HG02759 (cell line): Measurements from ENCODE around the gene ARFGAP1.

Source experiments
- ATAC-seq: cut with Tn5 transposase; IDR thresholded peaks from one replicate; pipeline ENCODE4 v1.9.1; 2021; ENCODE audit warnings: mild to moderate bottlenecking, moderate library complexity; ENCODE audit not compliant: unreplicated experiment

The ARFGAP1 gene

DNA sequence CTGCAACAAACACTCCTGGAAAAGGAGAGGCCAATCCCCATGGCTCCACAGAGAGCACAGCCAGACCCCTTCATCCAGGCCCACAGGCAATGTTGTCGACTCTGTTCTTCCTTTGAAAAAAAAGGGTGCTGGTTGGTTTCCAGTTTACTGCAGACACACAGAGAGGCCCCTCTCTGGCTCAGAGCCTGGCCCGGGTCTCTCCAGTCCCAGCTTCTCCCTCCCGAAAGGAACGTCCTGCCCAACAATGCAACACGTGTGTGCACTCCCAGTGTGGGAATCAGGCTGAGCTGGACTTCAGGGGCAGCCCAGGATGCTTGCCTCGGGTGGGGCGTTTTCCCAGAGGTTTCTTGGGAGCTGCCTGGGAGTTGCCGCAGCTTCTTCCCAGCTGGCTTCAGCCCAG lies 13.8 kb upstream of the ARFGAP1 start:
- ATAC-seq, result no peak

- no peak for ATAC-seq
Measured at GRCh38 chr20:63259734-63260460, 12.7 kb upstream of the ARFGAP1 start.

DNA sequence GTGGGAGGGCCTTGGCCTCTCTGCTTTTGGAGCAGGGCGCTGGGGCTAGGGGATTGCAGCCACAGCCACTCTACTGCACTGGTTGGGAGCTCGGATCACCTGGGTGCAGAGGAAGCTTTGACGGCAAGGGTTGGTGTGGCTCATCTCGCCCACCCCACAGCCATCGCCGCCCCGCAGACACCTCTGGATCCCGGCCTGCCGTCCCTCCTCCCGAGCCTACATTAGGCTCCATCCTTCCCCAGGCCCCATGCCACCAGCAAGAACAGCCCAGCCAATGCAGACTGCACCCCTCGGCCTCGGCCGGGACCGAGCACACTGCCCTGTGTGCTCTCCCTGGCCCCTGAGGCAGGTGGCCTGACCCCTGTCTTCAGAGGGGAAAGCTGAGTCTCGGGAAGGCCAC lies 12.1 kb upstream of the ARFGAP1 start:
- ATAC-seq, result no peak

DNA sequence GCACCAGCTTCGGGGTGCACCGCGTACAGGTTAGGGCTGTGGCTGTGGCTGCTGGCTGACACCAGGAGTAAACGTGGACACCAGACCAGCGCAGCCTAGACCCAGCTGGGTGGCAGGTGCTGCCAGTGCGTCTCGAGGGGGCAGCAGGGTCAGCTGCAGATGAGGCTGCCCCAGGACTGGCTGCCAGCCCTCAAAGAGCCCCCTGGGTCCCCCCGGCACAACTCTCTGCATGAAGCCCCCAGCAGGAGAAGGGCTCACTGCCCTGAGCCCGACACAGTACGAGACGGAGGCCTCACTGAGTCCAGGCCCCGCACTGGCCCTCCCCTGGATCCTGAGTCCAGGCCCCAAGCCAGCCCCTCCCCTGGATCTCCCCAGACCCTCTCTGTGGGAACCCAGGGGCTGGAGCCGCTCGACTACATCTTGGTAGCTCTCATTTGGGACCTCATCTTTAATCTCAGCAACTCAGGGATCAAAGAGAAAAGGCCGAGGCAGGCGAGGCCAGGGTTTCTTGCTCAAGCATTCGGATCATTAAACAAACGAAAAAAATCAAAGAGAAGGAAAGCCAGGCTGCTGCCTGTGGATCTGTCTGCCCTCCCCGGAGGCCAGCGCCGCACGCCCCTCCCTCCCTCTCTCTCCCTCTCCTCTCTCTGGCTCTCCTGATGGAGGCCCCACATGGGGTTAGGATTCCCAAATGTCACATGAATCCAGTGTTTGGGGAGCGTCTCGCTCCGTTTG lies 11.4 kb upstream of the ARFGAP1 start:
- no peak for ATAC-seq

DNA sequence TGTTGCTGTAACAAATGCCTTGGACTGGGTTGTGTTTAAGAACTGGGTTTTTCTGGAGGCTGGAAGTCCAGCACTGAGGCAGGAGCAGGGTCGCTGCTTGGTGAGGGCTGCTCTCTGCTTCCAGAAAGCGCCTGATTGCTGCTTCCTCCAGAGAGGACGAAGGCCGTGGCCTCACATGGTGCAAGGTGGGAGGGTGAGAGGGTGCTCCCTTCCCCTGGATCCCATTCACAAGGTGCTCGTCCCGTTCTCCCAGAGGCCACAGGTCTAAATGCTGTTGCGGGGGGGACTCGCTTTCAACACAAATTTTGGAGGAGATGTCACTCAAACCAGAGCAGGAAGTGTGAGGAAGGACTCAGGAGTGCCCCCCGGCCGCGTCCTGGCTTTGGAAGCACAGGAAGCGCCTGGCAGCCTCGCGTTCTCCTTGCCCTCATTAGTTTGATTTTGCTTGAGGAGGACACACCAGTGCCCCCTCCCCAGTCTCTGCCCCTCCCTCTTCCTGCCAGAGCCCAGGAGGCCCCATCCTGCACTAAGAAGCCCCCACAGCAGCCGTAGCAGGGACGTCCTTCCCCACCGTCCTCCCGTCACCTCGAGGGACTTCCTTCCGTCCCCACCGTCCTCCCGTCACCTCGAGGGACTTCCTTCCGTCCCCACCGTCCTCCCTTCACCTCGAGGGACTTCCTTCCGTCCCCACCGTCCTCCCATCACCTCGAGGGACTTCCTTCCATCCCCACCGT lies 10.7 kb upstream of the ARFGAP1 start:
- ATAC-seq, result no peak

- no peak for ATAC-seq
Measured at GRCh38 chr20:63262836-63263235, 9.8 kb upstream of the ARFGAP1 start.

GRCh38 chr20:63264000-63264399 lies 8.6 kb upstream of the ARFGAP1 start:
- ATAC-seq, result no peak

- ATAC-seq, result no peak
Measured at GRCh38 chr20:63264519-63264918, 8.1 kb upstream of the ARFGAP1 start.

- no peak for ATAC-seq
Measured at GRCh38 chr20:63265891-63266515, 6.6 kb upstream of the ARFGAP1 start.

- no peak for ATAC-seq
Measured at GRCh38 chr20:63267691-63268090, 4.9 kb upstream of the ARFGAP1 start.

DNA sequence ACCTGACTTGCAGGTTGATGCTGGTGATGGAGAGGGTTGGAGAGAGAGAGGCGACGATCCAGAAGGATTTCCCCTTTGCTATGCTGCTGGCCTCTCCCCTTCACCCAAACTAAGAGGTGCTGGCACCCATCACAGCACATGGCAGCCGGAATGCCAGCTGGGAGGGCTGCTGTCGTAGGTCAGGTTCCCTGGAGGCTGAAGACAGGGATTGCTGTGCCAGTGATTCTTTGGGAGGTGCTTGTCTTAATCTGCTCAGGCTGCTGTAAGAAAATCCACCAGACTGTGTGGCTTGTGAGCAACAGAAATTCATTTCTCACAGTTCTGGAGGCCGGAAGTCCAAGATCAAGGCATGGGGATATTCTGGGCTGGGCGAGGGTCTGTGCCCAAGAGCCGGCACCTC lies 4.4 kb upstream of the ARFGAP1 start:
- ATAC-seq, result no peak

- ATAC-seq, result no peak
Measured at GRCh38 chr20:63268671-63269439, 3.8 kb upstream of the ARFGAP1 start.

GRCh38 chr20:63269724-63270123 lies 2.9 kb upstream of the ARFGAP1 start:
- no peak for ATAC-seq

DNA sequence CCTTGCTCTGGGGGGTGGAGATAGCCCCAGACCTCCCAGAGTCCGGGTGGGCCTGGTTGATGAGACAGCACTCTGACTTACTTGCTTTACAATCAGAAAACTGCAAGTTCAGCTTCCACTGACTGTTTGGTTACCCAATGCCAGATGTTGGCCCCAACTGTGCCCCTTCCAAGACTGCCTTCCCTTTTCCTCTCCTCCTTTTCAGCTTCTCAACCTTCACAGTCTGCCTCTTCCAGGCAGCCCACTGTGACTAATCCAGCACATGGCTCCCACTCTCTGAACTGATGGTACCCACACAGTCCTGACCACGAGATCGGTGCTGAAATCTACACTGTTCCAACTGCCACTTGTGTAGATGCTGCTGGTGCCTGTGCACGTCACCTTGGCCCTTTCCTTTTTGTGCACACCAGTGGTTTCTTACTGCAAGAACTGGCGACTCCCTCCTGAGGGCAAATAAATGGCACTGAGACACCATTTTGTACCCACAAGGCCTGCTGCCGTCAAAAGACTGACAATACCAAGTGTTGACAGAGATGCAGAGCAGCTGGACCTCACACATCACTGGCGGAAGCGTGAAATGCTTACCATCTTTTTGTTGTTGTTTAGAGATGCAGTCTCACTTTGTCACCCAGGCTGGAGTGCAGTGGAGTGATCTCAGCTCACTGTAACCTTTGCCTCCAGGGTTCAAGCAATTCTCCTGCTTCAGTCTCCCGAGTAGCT lies 1.8 kb upstream of the ARFGAP1 start:
- ATAC-seq, result no peak

GRCh38 chr20:63273059-63273579 lies 506 bp downstream of the ARFGAP1 start:
- no peak for ATAC-seq

DNA sequence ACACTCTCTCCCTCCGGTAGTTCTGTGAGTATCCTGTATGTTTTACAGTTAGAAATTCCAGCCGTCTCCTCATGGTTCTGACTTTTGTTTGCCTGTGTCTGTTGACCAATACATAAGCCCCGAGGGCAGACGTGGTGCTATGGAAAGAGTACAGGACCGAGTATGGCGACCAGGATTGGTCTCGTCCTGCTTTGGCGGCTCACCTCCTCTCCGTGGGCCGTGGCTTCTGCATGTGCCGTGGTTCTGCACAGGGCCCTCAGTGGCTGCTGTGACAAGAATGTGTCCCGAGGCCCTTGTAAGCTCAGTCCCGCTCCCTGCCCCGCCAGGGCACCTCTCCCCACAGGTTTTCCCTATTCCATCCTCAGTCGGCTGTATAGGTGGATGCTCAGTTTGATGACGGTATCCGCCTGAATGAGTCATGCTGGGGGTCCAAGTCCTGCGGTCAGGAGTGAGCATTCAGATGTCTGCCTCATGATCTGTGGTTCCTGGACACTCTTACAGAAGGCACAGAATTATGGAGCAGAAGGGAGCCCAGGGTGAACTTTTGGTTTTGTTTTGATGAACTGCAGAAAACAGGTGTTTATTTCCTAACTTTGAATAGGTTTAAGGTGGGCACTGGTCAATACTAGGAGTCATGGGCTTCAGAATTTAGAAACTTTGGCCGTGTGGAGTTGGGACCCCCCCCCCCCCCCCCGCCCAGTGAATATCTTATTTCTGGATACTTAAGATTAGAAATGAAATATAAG lies 1.2 kb downstream of the ARFGAP1 start:
- ATAC-seq, result no peak

GRCh38 chr20:63274381-63275228 lies 2.0 kb downstream of the ARFGAP1 start:
- no peak for ATAC-seq

GRCh38 chr20:63275825-63276224 lies 3.2 kb downstream of the ARFGAP1 start:
- no peak for ATAC-seq
